ENCODE measurements around the gene PIGU.

DNA sequence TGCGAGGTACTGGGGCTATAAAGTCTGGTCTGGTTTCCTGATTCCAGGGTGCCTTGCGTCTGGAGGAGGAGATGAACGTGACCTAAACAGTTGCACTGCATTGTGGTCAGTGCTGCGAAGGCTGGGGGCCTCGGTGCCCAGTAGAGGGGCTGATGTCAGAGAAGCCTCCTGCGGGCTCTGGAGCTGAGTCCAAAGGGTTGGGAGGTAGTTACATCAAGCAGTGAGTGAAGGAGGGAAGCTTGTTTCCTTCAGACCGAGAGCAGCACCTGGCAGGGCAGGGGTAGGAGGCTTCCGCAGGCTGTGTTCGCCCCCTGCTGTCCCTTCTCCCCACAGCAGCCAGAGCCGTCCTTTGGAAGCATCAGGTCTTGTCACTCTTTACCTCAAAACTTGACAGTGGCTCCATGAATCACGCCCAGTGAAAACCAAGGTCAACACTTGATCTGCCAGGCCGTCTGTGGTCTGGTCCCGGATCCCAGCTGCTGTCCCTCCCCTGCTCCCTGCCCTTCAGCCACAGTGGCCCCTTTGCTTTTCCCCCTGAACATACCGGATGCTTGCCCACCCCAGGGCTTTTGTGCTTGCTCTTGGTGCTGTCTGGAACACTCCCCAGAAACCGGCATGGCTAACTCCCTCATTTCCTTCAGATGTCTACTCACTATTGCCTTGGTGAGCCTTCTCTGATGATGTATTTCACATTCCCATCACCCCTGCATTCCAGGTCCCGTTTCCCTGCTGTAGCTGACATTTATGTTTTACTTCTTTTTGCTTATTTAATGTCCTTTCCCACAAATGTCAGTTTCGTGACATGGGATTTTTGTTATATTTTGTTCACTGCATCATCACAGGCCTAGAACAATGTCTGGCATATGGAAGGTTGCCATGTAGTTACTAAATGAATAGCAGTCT, 153.7 kb downstream of the PIGU start:
- TF ChIP-seq CTCF (IDR thresholded peaks at IDR 0.05; ENCODE audit: extremely low read depth in 1 of 2, insufficient read depth in 1 of 2, low read depth in 1 of 2, low read length in 2 of 2): peak; percentile 57 to 85
- TF ChIP-seq MYC (IDR thresholded peaks at IDR 0.05; ENCODE audit: low read depth, low read length): no peak
- no peak for TF ChIP-seq EZH2 (IDR thresholded peaks at IDR 0.05; ENCODE audit: borderline replicate concordance, low read depth, low read length, severe bottlenecking)
- no peak for TF ChIP-seq FOS (IDR thresholded peaks at IDR 0.05; ENCODE audit: borderline replicate concordance, insufficient read depth, low read length)
- TF ChIP-seq POLR2AphosphoS5 (IDR thresholded peaks at IDR 0.05; ENCODE audit: insufficient read depth, low read depth, low read length): peak; percentile 32

Data from endothelial cell of umbilical vein (primary cell).